Endodermal cell (in vitro differentiated cells): Measurements from ENCODE around the gene FMNL2. TPM values are rescaled to one million over a fixed set of nuclear protein-coding genes. Genes with fewer than 3 reads are reported as not detected.

Source experiments
- DNase-seq: peaks from one replicate; pipeline ENCODE4 v3.0.0-alpha.2; 2017
- H3K27ac ChIP-seq: 2 replicates; pipeline ENCODE4 v1.5.1; 2013; ENCODE audit warnings: mild to moderate bottlenecking, low read depth, low read length, moderate library complexity
- H3K27me3 ChIP-seq: 2 replicates; pipeline ENCODE4 v1.6.1; 2013; ENCODE audit warnings: mild to moderate bottlenecking, low read length, moderate library complexity; ENCODE audit not compliant: insufficient read depth, control insufficient read depth, poor library complexity, severe bottlenecking
- H3K36me3 ChIP-seq: 2 replicates; pipeline ENCODE4 v1.7.0; 2013; ENCODE audit warnings: mild to moderate bottlenecking, low read length, moderate library complexity; ENCODE audit not compliant: control insufficient read depth, insufficient read depth
- H3K4me1 ChIP-seq: one replicate; pipeline ENCODE4 v1.7.0; 2013; ENCODE audit warnings: low read length; ENCODE audit not compliant: control insufficient read depth, insufficient read depth
- H3K4me3 ChIP-seq: 2 replicates; pipeline ENCODE4 v1.5.1; 2013; ENCODE audit warnings: mild to moderate bottlenecking, low read length, moderate library complexity
- H3K9ac ChIP-seq: 2 replicates; pipeline ENCODE4 v1.6.1; 2013; ENCODE audit warnings: mild to moderate bottlenecking, low read length, moderate library complexity; ENCODE audit not compliant: poor library complexity, severe bottlenecking; ENCODE audit errors: extremely low read depth
- H3K9me3 ChIP-seq: 2 replicates; pipeline ENCODE4 v1.6.1; 2013; ENCODE audit warnings: mild to moderate bottlenecking, low read length, moderate library complexity; ENCODE audit not compliant: control insufficient read depth
- H3K27ac Mint-ChIP-seq: 2 replicates; pipeline ENCODE4 v1.8.0; 2020; ENCODE audit warnings: mixed read lengths
- H3K27me3 Mint-ChIP-seq: 2 replicates; pipeline ENCODE4 v1.8.0; 2021; ENCODE audit warnings: mild to moderate bottlenecking, mixed read lengths; ENCODE audit not compliant: insufficient read depth
- H3K36me3 Mint-ChIP-seq: 2 replicates; pipeline ENCODE4 v1.8.0; 2020; ENCODE audit warnings: low read depth, mixed read lengths
- H3K4me1 Mint-ChIP-seq: 2 replicates; pipeline ENCODE4 v1.8.0; 2020; ENCODE audit warnings: mixed read lengths
- H3K4me3 Mint-ChIP-seq: 2 replicates; pipeline ENCODE4 v1.8.0; 2020; ENCODE audit warnings: mild to moderate bottlenecking, moderate library complexity, mixed read lengths
- H3K9me3 Mint-ChIP-seq: 2 replicates; pipeline ENCODE4 v1.8.0; 2020; ENCODE audit warnings: mild to moderate bottlenecking, mixed read lengths
- WGBS, 2 experiments: methylation state at CpG; one replicate each; pipeline versions ENCODE4 v1.1.5 to v1.1.7; 2013; ENCODE audit warnings: missing lambda C conversion rate in 2 of 2, mixed read lengths in 1 of 2; ENCODE audit not compliant: insufficient coverage in 1 of 2, insufficient read length in 1 of 2; 5-methylcytosine and 5-hydroxymethylcytosine counted together
- total RNA-seq, 2 donors: library from RNA; stranded (reverse); fragmentation: NEBNext Ultra II Directional in 1 of 2; extraction: Animal tissue kit (Norgen Biotek cat#: 25700) in 1 of 2; gene quantifications; 2 replicates in 1 of 2; 3 replicates in 1 of 2; pipeline ENCODE4 v1.2.1, GENCODE V29; 2021
- TF ChIP-seq, protein P1 (sequence below): fragments of 200-600 bp; sonication (generic); conservative IDR thresholded peaks from 2 replicates; pipeline ENCODE4 v1.5.0; 2021; ENCODE audit warnings: antibody characterized with exemption, mild to moderate bottlenecking

Gene FMNL2
- total RNA-seq, 2 donors from 2014 or later: 49.4 to 51.8 TPM

DNA sequence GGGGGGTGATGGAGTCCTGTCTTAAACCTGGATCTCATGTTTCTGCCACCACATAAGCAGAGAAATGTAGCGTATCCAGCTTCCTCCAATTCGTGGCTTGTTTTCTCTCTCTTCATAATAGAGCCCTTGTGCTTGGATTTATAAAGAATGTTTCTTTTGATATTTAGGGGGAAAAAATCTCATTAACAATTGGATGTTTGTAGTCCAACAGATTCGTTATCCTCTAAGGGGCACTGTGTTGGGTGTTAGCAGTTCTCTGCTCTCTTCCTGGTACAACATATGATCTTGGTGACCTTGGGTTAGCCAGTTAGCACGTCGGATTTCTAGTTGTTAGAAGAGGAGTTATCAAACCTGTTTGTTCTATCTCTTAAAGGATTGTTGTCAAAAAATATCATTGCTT is 127.8 kb downstream of the FMNL2 start:
- H3K4me1 Mint-ChIP-seq: peaks cover 37% of the 10 kb centered on the region

GRCh38 chr2:152464851-152465470 is 130.0 kb downstream of the FMNL2 start:
- TF ChIP-seq, protein P1, sequence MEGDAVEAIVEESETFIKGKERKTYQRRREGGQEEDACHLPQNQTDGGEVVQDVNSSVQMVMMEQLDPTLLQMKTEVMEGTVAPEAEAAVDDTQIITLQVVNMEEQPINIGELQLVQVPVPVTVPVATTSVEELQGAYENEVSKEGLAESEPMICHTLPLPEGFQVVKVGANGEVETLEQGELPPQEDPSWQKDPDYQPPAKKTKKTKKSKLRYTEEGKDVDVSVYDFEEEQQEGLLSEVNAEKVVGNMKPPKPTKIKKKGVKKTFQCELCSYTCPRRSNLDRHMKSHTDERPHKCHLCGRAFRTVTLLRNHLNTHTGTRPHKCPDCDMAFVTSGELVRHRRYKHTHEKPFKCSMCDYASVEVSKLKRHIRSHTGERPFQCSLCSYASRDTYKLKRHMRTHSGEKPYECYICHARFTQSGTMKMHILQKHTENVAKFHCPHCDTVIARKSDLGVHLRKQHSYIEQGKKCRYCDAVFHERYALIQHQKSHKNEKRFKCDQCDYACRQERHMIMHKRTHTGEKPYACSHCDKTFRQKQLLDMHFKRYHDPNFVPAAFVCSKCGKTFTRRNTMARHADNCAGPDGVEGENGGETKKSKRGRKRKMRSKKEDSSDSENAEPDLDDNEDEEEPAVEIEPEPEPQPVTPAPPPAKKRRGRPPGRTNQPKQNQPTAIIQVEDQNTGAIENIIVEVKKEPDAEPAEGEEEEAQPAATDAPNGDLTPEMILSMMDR: no peak
- no peaks in the 10 kb centered on the region for H3K36me3 Mint-ChIP-seq
- H3K27me3 Mint-ChIP-seq: no peaks in the 10 kb centered on the region
- no peak for DNase-seq
- Histone ChIP-seq H3K4me3 (no peak overlapping the region), H3K36me3 (no peaks in the 10 kb centered on the region), H3K4me1 (peaks cover 13% of the 10 kb centered on the region), H3K27me3 (no peaks in the 10 kb centered on the region), H3K9me3 (no peaks in the 10 kb centered on the region), H3K9ac (no peak overlapping the region), H3K27ac (no peak overlapping the region)
- H3K4me1 Mint-ChIP-seq: peaks cover 51% of the 10 kb centered on the region
- 92 to 93% methylated on average over 6 to 7 of the region's 7 CpGs for WGBS, 2 experiments
- H3K4me3 Mint-ChIP-seq: no peak overlapping the region
- no peaks in the 10 kb centered on the region for H3K9me3 Mint-ChIP-seq
- H3K27ac Mint-ChIP-seq: peak overlapping the region; percentile 7

More for the DNA sequence above, 127.8 kb downstream of the FMNL2 start:
- Mint-ChIP-seq H3K27ac (no peak overlapping the region), H3K27me3 (no peaks in the 10 kb centered on the region), H3K9me3 (no peaks in the 10 kb centered on the region), H3K4me3 (no peak overlapping the region), H3K36me3 (no peaks in the 10 kb centered on the region)
- Histone ChIP-seq H3K9me3 (no peaks in the 10 kb centered on the region), H3K9ac (no peak overlapping the region), H3K27me3 (no peaks in the 10 kb centered on the region), H3K27ac (no peak overlapping the region), H3K4me3 (no peak overlapping the region), H3K36me3 (no peaks in the 10 kb centered on the region), H3K4me1 (peaks cover 1% of the 10 kb centered on the region)
- 95% methylated on average over 4 to 5 of the region's 5 CpGs for WGBS, 2 experiments
- DNase-seq: no peak
- TF ChIP-seq, protein P1: no peak

- H3K4me1 ChIP-seq: peaks cover 13% of the 10 kb centered on the region
- H3K4me3 Mint-ChIP-seq: no peak overlapping the region
- H3K27ac Mint-ChIP-seq: no peak overlapping the region
- H3K27me3 Mint-ChIP-seq: no peaks in the 10 kb centered on the region
- H3K9me3 Mint-ChIP-seq: no peaks in the 10 kb centered on the region
- no peak overlapping the region for H3K27ac ChIP-seq
- H3K27me3 ChIP-seq: no peaks in the 10 kb centered on the region
- WGBS, 2 experiments: 83 to 90% methylated on average over 3 of the region's 3 CpGs
- H3K9ac ChIP-seq: no peak overlapping the region
- DNase-seq: no peak
- no peaks in the 10 kb centered on the region for H3K36me3 ChIP-seq
- no peaks in the 10 kb centered on the region for H3K9me3 ChIP-seq
- TF ChIP-seq, protein P1: no peak
- peaks cover 51% of the 10 kb centered on the region for H3K4me1 Mint-ChIP-seq
- H3K4me3 ChIP-seq: no peak overlapping the region
- no peaks in the 10 kb centered on the region for H3K36me3 Mint-ChIP-seq
These were observed 130.6 kb downstream of the FMNL2 start for GRCh38 chr2:152465541-152465940.
